ENCODE measurements around the gene SPTA1.

The SPTA1 gene

GRCh38 chr1:158572226-158572625, 114.3 kb downstream of the SPTA1 start:
- no peak for DNase-seq (ENCODE audit: low read depth in 2 of 2)

- DNase-seq (ENCODE audit: low read depth in 2 of 2): no peak
Measured at GRCh38 chr1:158570480-158570879, 116.0 kb downstream of the SPTA1 start, which contains the start of gene OR6P1. TSS of gene OR6P1 (minus strand) at chr1:158570580. CDS start at chr1:158563604, 6,976 bp downstream.

- no peak for DNase-seq (ENCODE audit: low read depth in 2 of 2)
Measured at GRCh38 chr1:158564608-158565007, 121.9 kb downstream of the SPTA1 start.

- no peak for DNase-seq (ENCODE audit: low read depth in 2 of 2)
Measured at GRCh38 chr1:158563853-158564252, 122.7 kb downstream of the SPTA1 start.
